ENCODE results near the gene ALK. TPM values are rescaled to one million over a fixed set of nuclear protein-coding genes. Genes with fewer than 3 reads are reported as not detected.

The ALK gene
- total RNA-seq, 1 experiment from 2014 or later, result not detected

DNA sequence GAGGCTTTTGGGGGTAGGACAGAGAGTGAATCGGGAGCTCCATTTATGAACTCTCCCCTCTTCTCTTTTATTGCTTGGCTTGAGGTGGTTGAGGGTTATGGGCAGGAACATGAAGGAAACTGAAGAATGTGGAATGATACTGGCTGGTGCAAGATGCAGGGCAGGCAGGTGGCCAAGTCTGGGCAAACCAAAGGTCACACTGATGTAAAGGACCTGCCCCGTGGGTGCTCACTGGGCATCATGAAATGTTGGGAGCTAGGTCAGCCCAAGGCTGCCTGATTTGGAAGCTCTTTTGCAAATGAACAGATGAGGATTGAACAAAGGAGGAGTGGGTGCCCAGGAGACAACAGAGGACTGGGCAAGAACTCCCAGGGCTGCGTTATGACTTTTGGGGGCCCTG, 477.2 kb downstream of the ALK start:
- Histone ChIP-seq H3K4me2 (ENCODE audit: insufficient read depth, insufficient read length, low read length) (no peak overlapping the region), H2BK120ac (ENCODE audit: low read depth, low read length, poor library complexity, severe bottlenecking) (no peak overlapping the region), H2BK12ac (ENCODE audit: insufficient read length, low read depth, low read length) (no peak overlapping the region), H3K9ac (ENCODE audit: extremely low read depth, insufficient read length, low read length) (no peak overlapping the region), H3K23ac (ENCODE audit: insufficient read length, low read depth, low read length) (no peak overlapping the region), H3K27me3 (ENCODE audit: insufficient read depth, low read length) (no peaks in the 10 kb centered on the region), H2BK15ac (ENCODE audit: low read depth, low read length) (no peak overlapping the region), H4K20me1 (ENCODE audit: control insufficient read depth, insufficient read depth, insufficient read length) (no peaks in the 10 kb centered on the region), H4K91ac (ENCODE audit: insufficient read length, low read depth, low read length) (no peak overlapping the region), H2BK20ac (ENCODE audit: low read depth, low read length, poor library complexity, severe bottlenecking) (no peak overlapping the region), H4K8ac (replicated peaks; ENCODE audit: insufficient read length, low read depth, low read length) (no peak overlapping the region), H3K79me2 (ENCODE audit: insufficient read depth, low read length) (no peaks in the 10 kb centered on the region), H2AFZ (ENCODE audit: low read length) (no peak overlapping the region), H3T11ph (ENCODE audit: low read length) (no peak overlapping the region), H3K56ac (ENCODE audit: insufficient read length, low read depth, low read length) (no peak overlapping the region), H3K23me2 (ENCODE audit: insufficient read length, low read depth, low read length, poor library complexity, severe bottlenecking) (no peaks in the 10 kb centered on the region), H3K4me1 (ENCODE audit: insufficient read depth, low read length) (peaks cover 5% of the 10 kb centered on the region; the same call in 1 of the 2 replicates), H3K14ac (ENCODE audit: insufficient read depth, low read length) (no peak overlapping the region), H4K5ac (ENCODE audit: insufficient read length, low read depth, low read length) (no peak overlapping the region), H3K9me3 (ENCODE audit: control insufficient read depth, low read depth, low read length) (no peaks in the 10 kb centered on the region), H2BK5ac (ENCODE audit: insufficient read length, low read length) (no peak overlapping the region), H3K18ac (ENCODE audit: insufficient read length, low read depth, low read length) (no peak overlapping the region), H3K27ac (ENCODE audit: insufficient read length, low read depth, low read length) (no peak overlapping the region), H3K4ac (ENCODE audit: low read depth, low read length) (no peak overlapping the region), H3K79me1 (ENCODE audit: insufficient read depth, low read depth, low read length, poor library complexity, severe bottlenecking) (no peaks in the 10 kb centered on the region), H2AK5ac (ENCODE audit: insufficient read length, low read length) (no peak overlapping the region)
- H3K27me3 Mint-ChIP-seq (ENCODE audit: low read depth), result no peaks in the 10 kb centered on the region; the same call in 1 of the 2 replicates
- no peak for DNase-seq
- no peaks in the 10 kb centered on the region; a peak in 1 of 5 replicates for H3K9me3 Mint-ChIP-seq
- no peak overlapping the region for H3K27ac Mint-ChIP-seq
- no CpG with 5 or more reads among the region's 3 CpGs for WGBS (ENCODE audit: extremely low coverage, insufficient read length, low lambda C conversion rate)
- peaks cover 23 to 27% of the 10 kb centered on the region in 2 experiments for H3K4me1 Mint-ChIP-seq
- H3K36me3 Mint-ChIP-seq (ENCODE audit: insufficient read depth in 1 of 3, low read depth in 3 of 3), result no peaks in the 10 kb centered on the region
- TF ChIP-seq, protein P1, sequence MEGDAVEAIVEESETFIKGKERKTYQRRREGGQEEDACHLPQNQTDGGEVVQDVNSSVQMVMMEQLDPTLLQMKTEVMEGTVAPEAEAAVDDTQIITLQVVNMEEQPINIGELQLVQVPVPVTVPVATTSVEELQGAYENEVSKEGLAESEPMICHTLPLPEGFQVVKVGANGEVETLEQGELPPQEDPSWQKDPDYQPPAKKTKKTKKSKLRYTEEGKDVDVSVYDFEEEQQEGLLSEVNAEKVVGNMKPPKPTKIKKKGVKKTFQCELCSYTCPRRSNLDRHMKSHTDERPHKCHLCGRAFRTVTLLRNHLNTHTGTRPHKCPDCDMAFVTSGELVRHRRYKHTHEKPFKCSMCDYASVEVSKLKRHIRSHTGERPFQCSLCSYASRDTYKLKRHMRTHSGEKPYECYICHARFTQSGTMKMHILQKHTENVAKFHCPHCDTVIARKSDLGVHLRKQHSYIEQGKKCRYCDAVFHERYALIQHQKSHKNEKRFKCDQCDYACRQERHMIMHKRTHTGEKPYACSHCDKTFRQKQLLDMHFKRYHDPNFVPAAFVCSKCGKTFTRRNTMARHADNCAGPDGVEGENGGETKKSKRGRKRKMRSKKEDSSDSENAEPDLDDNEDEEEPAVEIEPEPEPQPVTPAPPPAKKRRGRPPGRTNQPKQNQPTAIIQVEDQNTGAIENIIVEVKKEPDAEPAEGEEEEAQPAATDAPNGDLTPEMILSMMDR (conservative IDR thresholded peaks at IDR 0.05), result no peak
- H3K4me3 Mint-ChIP-seq, result no peak overlapping the region
